Measurements from ENCODE around the gene GPR107.
A peak's percentile ranks its signal among the peaks of the same experiment; 100 is the strongest.

GPR107 gene

DNA sequence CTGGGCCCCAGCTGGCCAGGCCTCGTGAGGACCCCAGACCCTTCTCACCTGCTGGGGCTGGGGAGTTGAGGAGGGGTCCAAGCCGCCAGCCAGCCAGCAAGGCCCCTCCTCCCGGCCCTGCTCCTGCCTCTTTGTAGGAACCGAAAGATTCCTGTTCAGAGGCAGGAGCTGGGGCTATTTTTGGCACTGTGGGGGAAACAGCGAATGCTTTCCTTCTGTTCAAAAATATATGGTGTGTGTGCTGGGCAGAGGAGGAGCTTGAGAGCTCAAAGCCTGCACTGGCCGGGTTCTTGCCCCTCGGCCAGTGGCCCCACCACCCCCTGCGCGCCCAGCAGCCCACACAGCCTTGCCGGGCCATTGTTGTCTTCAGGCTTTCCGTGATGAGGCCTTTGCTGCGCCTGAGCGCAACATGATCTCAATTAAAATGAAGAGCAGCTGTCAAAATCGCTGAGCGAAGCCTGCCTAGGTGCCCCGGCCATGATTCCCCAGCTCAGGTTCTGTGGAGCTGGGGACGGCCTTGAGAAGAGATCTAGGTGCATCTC lies 131.9 kb downstream of the GPR107 start:
- no peak for DNase-seq (ENCODE audit: low spot score)

DNA sequence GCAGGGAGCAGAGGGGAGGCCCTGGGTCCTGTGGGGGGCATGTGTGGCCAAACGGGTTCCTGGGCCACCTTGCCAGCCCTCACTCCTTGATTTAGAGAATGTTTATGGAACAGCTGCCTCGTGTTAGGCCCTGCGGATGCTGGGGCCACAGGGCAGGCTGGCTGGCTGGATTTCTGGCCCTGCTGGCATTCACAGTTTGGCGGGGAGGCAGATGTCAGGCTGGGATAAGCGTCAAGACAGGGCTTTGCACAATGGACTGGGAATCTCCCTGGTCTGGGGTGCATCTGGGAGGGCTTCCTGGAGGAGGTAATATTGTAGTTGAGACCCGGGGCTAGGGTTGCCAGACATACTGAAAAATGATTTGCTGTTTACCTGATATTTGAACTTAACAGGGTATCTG lies 132.3 kb downstream of the GPR107 start:
- DNase-seq (ENCODE audit: low spot score): no peak

DNA sequence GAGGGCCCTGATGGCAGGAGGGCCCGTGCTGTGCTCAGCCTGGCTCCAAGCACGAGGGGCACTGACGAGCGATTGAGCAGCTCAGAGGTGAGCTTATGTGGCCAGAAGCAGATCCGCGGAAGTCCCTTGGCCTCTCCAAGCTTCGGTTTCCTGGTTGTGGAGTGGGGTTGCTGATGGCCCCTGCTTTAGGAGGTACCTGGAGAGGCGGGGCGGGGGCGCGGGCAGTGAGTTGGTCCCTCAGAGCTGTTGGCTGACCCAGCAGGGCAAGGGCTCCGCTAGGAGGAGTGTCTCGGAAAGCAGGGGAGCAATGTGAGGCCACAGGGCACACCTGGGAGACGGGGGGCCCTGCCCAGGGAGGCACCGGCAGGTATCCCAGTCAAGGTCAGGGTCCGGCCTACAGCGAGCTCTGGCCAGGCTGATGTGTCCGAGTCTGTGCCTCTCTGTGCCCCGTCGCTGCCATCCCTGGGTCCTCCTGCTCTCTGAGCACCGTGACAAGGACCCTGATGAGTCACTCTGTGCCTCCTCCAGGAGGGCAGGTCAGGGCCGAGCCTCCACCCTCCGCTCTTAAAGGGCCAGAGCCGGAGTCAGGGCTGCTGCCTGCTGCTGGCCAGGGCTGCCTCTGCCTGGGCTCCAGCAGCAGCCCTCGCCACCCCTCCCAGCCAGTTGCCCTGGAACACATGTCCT lies 133.3 kb downstream of the GPR107 start:
- DNase-seq (ENCODE audit: low spot score): peak; percentile 92

DNA sequence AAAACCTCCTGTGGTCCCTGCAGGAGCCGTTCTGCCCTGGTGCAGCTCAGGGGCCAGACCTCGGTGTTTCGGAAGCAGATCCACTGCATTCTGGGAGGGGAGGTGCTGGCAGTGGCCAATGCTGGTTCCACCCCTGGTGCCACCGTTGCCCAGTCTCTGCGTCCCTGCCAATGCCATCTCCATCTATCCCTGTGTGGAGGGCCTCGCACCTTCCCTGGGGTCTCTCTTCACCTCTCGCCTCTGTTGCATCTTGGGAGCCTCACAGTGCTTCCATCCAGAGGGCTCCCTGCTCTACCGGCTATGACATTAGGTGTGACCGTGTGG lies 133.8 kb downstream of the GPR107 start:
- DNase-seq (ENCODE audit: low spot score): no peak

DNA sequence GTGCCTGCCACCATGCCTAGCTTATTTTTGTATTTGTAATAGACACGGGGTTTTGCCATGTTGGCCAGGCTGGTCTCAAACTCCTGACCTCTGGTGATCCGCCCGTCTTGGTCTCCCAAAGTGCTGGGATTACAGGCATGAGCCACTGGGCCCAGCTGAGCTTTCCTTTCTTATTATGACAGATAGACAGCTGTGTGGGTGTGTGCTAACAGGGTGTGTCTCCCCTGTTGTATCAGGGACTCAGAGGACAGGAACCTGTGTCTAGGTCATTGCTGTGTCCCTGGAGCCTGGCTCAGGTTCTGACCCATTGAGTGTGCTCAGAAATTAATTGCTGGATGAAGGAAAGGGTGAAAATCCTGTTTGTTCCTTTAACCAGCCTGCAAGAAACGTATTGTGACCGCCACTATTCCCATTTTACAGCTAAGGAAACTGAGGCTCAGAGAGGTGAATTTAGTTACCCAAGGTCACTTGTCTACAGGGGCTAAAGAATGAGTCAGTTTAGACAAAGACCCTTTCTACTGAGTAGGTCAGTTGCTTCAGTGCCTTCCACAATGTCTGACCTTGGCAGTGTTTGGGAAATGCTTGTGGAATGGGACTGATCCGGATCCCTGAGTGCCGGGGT lies 135.3 kb downstream of the GPR107 start:
- no peak for DNase-seq (ENCODE audit: low spot score)

All from HuH-7 (cell line).